Neuronal stem cell (in vitro differentiated cells): Measurements from ENCODE around the gene KLHL8.

Source experiments
- DNase-seq: peaks from one replicate; pipeline ENCODE4 v3.0.0-alpha.2; 2013; ENCODE audit warnings: low spot score
- H2AFZ ChIP-seq: one replicate; pipeline ENCODE4 v1.6.1; 2013; ENCODE audit warnings: mild to moderate bottlenecking, low read length, inconsistent platforms
- H2AK5ac ChIP-seq: 2 replicates; pipeline ENCODE4 v1.6.1; 2013; ENCODE audit warnings: low read depth, mild to moderate bottlenecking, inconsistent platforms, low read length, moderate library complexity, mixed read lengths
- H2BK120ac ChIP-seq: 2 replicates; pipeline ENCODE4 v1.6.1; 2013; ENCODE audit warnings: low read depth, mild to moderate bottlenecking, inconsistent platforms, low read length, moderate library complexity, mixed read lengths
- H2BK12ac ChIP-seq: one replicate; pipeline ENCODE4 v1.6.1; 2013; ENCODE audit warnings: low read length, inconsistent platforms
- H2BK15ac ChIP-seq: 2 replicates; pipeline ENCODE4 v1.6.1; 2013; ENCODE audit warnings: mild to moderate bottlenecking, low read length, inconsistent platforms, mixed read lengths
- H2BK5ac ChIP-seq: one replicate; pipeline ENCODE4 v1.6.1; 2013; ENCODE audit warnings: inconsistent platforms, mild to moderate bottlenecking, low read length, moderate library complexity
- H3K14ac ChIP-seq: one replicate; pipeline ENCODE4 v1.6.1; 2013; ENCODE audit warnings: low read length, inconsistent platforms
- H3K18ac ChIP-seq: 2 replicates; pipeline ENCODE4 v1.6.1; 2013; ENCODE audit warnings: low read length, inconsistent platforms
- H3K23ac ChIP-seq: 2 replicates; pipeline ENCODE4 v1.6.1; 2013; ENCODE audit warnings: low read depth, mild to moderate bottlenecking, mixed read lengths, low read length, inconsistent platforms; ENCODE audit not compliant: poor library complexity
- H3K27ac ChIP-seq: replicated peaks from 3 replicates; pipeline ENCODE4 v1.5.1; 2013; ENCODE audit warnings: low read length, inconsistent platforms
- H3K27me3 ChIP-seq, 3 experiments: 2 replicates each; pipeline ENCODE4 v1.6.1; 2013; ENCODE audit warnings: low read length in 3 of 3, mild to moderate bottlenecking in 2 of 3, inconsistent platforms in 1 of 3, low read depth in 1 of 3, mixed read lengths in 1 of 3, moderate library complexity in 1 of 3; ENCODE audit not compliant: control insufficient read depth in 3 of 3, insufficient read depth in 3 of 3
- H3K36me3 ChIP-seq, 2 donors: replicated peaks in 1 of 2; 2 replicates each; pipeline ENCODE4 v1.6.1; 2013; ENCODE audit warnings: low read length in 2 of 2; ENCODE audit not compliant: control insufficient read depth in 2 of 2, insufficient read depth in 2 of 2
- H3K4ac ChIP-seq: 2 replicates; pipeline ENCODE4 v1.6.1; 2013; ENCODE audit warnings: inconsistent platforms, mild to moderate bottlenecking, low read length, moderate library complexity
- H3K4me1 ChIP-seq, 2 donors: 1 replicate in 1 of 2; 2 replicates in 1 of 2; pipeline ENCODE4 v1.6.1; 2013; ENCODE audit warnings: low read length in 2 of 2, low read depth in 1 of 2; ENCODE audit not compliant: control insufficient read depth in 2 of 2, insufficient read depth in 1 of 2
- H3K4me2 ChIP-seq: one replicate; pipeline ENCODE4 v1.6.1; 2013; ENCODE audit warnings: mild to moderate bottlenecking, low read length, inconsistent platforms; ENCODE audit not compliant: insufficient read depth, poor library complexity, severe bottlenecking
- H3K4me3 ChIP-seq, 2 donors: 2 replicates each; pipeline ENCODE4 v1.5.1; 2013; ENCODE audit warnings: low read length in 2 of 2, mild to moderate bottlenecking in 2 of 2, inconsistent platforms in 1 of 2, moderate library complexity in 1 of 2
- H3K79me1 ChIP-seq: one replicate; pipeline ENCODE4 v1.6.1; 2013; ENCODE audit warnings: low read depth, mild to moderate bottlenecking, inconsistent platforms, low read length, moderate library complexity
- H3K9ac ChIP-seq: one replicate; pipeline ENCODE4 v1.6.1; 2013; ENCODE audit warnings: mild to moderate bottlenecking, low read depth, low read length, inconsistent platforms; ENCODE audit not compliant: poor library complexity
- H3K9me3 ChIP-seq, 2 donors: replicated peaks in 1 of 2; 2 replicates each; pipeline versions ENCODE3 to v1.6.1; 2013; ENCODE audit warnings: low read length in 2 of 2, mild to moderate bottlenecking in 2 of 2, inconsistent platforms in 1 of 2, low read depth in 1 of 2, mixed read lengths in 1 of 2, moderate library complexity in 1 of 2; ENCODE audit not compliant: control insufficient read depth in 2 of 2, insufficient read depth in 1 of 2
- H4K8ac ChIP-seq: one replicate; pipeline ENCODE4 v1.6.1; 2013; ENCODE audit warnings: low read depth, mild to moderate bottlenecking, inconsistent platforms, low read length, moderate library complexity
- H4K91ac ChIP-seq: one replicate; pipeline ENCODE4 v1.6.1; 2013; ENCODE audit warnings: low read length, low read depth, mild to moderate bottlenecking, inconsistent platforms; ENCODE audit not compliant: poor library complexity
- WGBS, 2 donors: extraction: QIAGEN DNeasy Blood & Tissue Kit; methylation state at CpG; one replicate each; pipeline ENCODE4 v1.1.7; 2013; ENCODE audit warnings: missing lambda C conversion rate in 2 of 2, mixed read lengths in 1 of 2; ENCODE audit not compliant: insufficient read length in 2 of 2, insufficient replicate concordance in 1 of 2; ENCODE audit errors: extremely low coverage in 2 of 2; 5-methylcytosine and 5-hydroxymethylcytosine counted together

KLHL8 gene

DNA sequence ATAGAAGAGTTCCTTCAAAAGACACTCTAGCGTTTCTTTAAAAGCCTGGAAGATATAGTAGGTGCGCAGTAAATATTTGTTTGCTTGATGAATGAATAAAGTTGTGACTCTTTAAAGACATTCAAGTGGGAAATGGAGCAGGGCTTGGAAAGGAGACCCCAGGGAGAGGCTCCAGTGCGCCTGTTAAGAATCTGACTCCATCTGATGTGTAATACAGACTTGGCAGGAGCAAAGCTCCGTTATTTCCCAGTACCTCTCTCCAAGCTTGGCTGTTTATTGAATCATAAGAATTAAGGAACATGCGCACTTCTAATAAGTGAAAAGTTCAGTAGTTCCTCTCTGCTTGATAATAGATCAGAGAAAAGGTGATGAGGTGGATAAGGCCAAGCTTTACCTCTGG is 18.8 kb upstream of the KLHL8 start:
- Histone ChIP-seq H3K36me3 (no peaks in the 10 kb centered on the region), H3K14ac (no peak overlapping the region), H2BK120ac (no peak overlapping the region), H2BK15ac (no peak overlapping the region), H2AFZ (no peak overlapping the region), H3K18ac (no peak overlapping the region), H3K4me2 (no peak overlapping the region), H3K4me1 (no peaks in the 10 kb centered on the region), H3K4me3 (no peak overlapping the region), H2AK5ac (no peak overlapping the region), H3K4ac (no peak overlapping the region), H3K9ac (no peak overlapping the region), H3K27me3 (no peaks in the 10 kb centered on the region), H3K9me3 (peaks cover 0 to 17% of the 10 kb centered on the region in 2 donors), H3K27ac (no peak overlapping the region), H4K8ac (no peak overlapping the region), H2BK12ac (no peak overlapping the region), H2BK5ac (no peak overlapping the region), H3K23ac (no peak overlapping the region), H3K79me1 (no peaks in the 10 kb centered on the region), H4K91ac (no peak overlapping the region)
- WGBS, 2 donors = no CpG with 5 or more reads among the region's 5 CpGs
- no peak for DNase-seq

DNA sequence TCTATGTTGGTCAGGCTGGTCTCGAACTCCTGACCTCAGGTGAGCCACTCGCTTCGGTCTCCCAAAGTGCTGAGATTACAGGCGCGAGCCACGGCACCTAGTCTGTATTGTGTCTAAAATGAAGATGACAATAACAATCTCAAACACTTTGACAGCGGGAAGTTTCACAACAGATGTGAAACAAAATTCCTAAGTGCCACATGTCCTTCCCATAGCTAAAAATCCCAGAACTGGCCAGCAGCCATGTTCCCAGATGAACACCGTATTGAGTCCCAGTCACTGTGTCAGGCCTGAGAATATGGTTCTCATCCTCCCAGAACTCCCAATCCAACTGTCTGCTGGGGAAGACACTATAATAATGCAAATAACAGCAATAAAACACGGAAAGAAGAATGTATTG is 16.4 kb upstream of the KLHL8 start:
- H4K91ac ChIP-seq = no peak overlapping the region
- H2BK12ac ChIP-seq = no peak overlapping the region
- no peaks in the 10 kb centered on the region for H3K27me3 ChIP-seq
- no peak for DNase-seq
- no peaks in the 10 kb centered on the region for H3K36me3 ChIP-seq
- no peak overlapping the region for H4K8ac ChIP-seq
- H3K27ac ChIP-seq = no peak overlapping the region
- H3K18ac ChIP-seq = no peak overlapping the region
- no peak overlapping the region for H2AK5ac ChIP-seq
- no peak overlapping the region for H3K4me2 ChIP-seq
- no peak overlapping the region for H3K23ac ChIP-seq
- H3K4ac ChIP-seq = no peak overlapping the region
- no peak overlapping the region for H2BK15ac ChIP-seq
- no peak overlapping the region for H3K14ac ChIP-seq
- H2BK120ac ChIP-seq = no peak overlapping the region
- H3K4me1 ChIP-seq = no peaks in the 10 kb centered on the region
- peaks cover 0 to 1% of the 10 kb centered on the region in 2 donors for H3K9me3 ChIP-seq
- no CpG with 5 or more reads among the region's 9 CpGs for whole genome bisulfite sequencing, 2 donors
- H2BK5ac ChIP-seq = no peak overlapping the region
- no peak overlapping the region for H2AFZ ChIP-seq
- no peak overlapping the region for H3K4me3 ChIP-seq
- no peaks in the 10 kb centered on the region for H3K79me1 ChIP-seq
- H3K9ac ChIP-seq = no peak overlapping the region

DNA sequence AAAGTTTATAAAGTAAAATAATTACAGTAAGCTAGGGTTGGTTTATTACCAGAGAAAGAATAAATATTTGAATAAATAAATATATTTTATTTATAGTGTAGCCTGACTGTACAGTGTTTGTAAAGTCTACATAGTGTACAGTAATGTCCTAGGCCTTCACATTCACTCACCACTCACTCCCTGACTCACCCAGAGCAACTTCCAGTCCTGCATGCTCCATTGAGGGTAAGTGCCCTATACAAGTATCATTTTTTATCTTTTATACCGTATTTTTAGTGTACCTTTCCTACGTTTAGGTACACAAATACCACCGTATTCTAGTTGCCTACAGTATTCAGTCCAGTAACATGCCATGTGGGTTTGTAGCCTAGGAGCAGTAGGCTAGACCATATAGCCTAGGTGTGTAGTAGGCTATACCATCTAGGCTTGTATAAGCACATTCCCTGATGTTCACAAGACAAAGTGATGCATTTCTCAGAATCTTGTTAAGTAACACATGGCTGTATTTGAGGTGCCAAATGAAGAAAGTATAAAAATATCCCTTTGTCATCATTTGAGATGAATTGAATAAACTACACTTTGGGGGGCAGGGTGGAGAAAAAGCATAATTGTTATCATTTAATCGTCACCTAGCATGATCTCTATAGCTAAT is 14.7 kb upstream of the KLHL8 start:
- H3K4me2 ChIP-seq = no peak overlapping the region
- no peaks in the 10 kb centered on the region for H3K79me1 ChIP-seq
- no peak overlapping the region for H2BK12ac ChIP-seq
- peaks cover 0 to 6% (median 0%) of the 10 kb centered on the region in 3 experiments for H3K27me3 ChIP-seq
- H2BK120ac ChIP-seq = no peak overlapping the region
- no CpG with 5 or more reads among the region's 4 CpGs for WGBS, 2 donors
- H3K23ac ChIP-seq = no peak overlapping the region
- no peak overlapping the region for H3K9ac ChIP-seq
- no peak overlapping the region for H3K18ac ChIP-seq
- no peak overlapping the region for H3K27ac ChIP-seq
- H2BK15ac ChIP-seq = no peak overlapping the region
- no peaks in the 10 kb centered on the region for H3K9me3 ChIP-seq
- no peaks in the 10 kb centered on the region for H3K36me3 ChIP-seq
- no peak overlapping the region for H4K91ac ChIP-seq
- no peak for DNase-seq
- no peaks in the 10 kb centered on the region for H3K4me1 ChIP-seq
- no peak overlapping the region for H2BK5ac ChIP-seq
- peak overlapping the region in 1 of 2 donors; percentile 48 for H3K4me3 ChIP-seq
- no peak overlapping the region for H3K4ac ChIP-seq
- H2AK5ac ChIP-seq = no peak overlapping the region
- H3K14ac ChIP-seq = no peak overlapping the region
- peak overlapping the region; percentile 93 for H2AFZ ChIP-seq
- no peak overlapping the region for H4K8ac ChIP-seq

DNA sequence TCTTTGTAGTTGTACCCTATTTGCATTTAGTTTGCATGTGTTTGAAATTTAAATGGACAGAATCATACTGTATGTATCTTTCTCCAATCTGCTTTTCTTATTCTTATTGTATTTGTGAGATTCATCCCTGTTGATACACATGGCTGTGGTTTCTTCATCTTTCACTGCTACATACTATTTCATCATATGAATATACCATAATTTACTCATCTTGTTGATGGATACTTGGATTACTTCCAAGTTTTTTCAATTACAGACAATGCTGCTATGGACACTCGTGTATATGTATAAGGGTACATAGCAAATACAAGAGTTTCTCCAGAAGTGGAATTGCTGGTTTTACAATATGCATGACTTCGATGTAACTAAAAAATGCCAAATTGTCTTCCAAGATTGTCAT is 11.8 kb upstream of the KLHL8 start:
- Histone ChIP-seq H3K9me3 (peaks cover 0 to 1% of the 10 kb centered on the region in 2 donors), H2BK5ac (no peak overlapping the region), H3K23ac (no peak overlapping the region), H2BK15ac (no peak overlapping the region), H3K79me1 (no peaks in the 10 kb centered on the region), H3K18ac (no peak overlapping the region), H3K36me3 (no peaks in the 10 kb centered on the region), H2BK12ac (no peak overlapping the region), H4K8ac (no peak overlapping the region), H3K4me1 (no peaks in the 10 kb centered on the region), H3K9ac (no peak overlapping the region), H3K4ac (no peak overlapping the region), H2AFZ (no peak overlapping the region), H2AK5ac (no peak overlapping the region), H2BK120ac (no peak overlapping the region), H3K4me3 (no peak overlapping the region), H3K14ac (no peak overlapping the region), H3K27ac (no peak overlapping the region), H4K91ac (no peak overlapping the region), H3K4me2 (no peak overlapping the region), H3K27me3 (peaks cover 0 to 6% (median 0%) of the 10 kb centered on the region in 3 experiments)
- no peak for DNase-seq
- no CpG with 5 or more reads among the region's 2 CpGs for WGBS, 2 donors
